HG02840 (cell line): ENCODE measurements around the gene RAB11B.
A peak's percentile ranks its signal among the peaks of the same experiment; 100 is the strongest.
"Not testable (repeated sequence)": the region's sequence is repeated elsewhere in the genome, so short reads cannot be mapped to it uniquely, and the experiment has no call there.

ENCODE experiments used
- ATAC-seq: cut with Tn5 transposase; IDR thresholded peaks from one replicate; pipeline ENCODE4 v1.9.1; 2021; ENCODE audit warnings: mild to moderate bottlenecking, moderate library complexity, moderate number of reproducible peaks; ENCODE audit not compliant: unreplicated experiment, low FRiP score

Gene RAB11B

GRCh38 chr19:8423817-8424223 lies 33.7 kb downstream of the RAB11B start:
- no peak for ATAC-seq

- ATAC-seq = not testable (repeated sequence)
Measured at GRCh38 chr19:8425331-8425730, 35.2 kb downstream of the RAB11B start.

- no peak for ATAC-seq
Measured at GRCh38 chr19:8426283-8426682, 36.1 kb downstream of the RAB11B start.

- ATAC-seq = no peak
Measured at GRCh38 chr19:8429044-8429443, 38.9 kb downstream of the RAB11B start.

GRCh38 chr19:8429826-8430225 lies 39.7 kb downstream of the RAB11B start:
- ATAC-seq = no peak

- ATAC-seq = no peak
Measured at GRCh38 chr19:8430650-8431049, 40.5 kb downstream of the RAB11B start.

GRCh38 chr19:8438236-8438635 lies 48.1 kb downstream of the RAB11B start:
- no peak for ATAC-seq

GRCh38 chr19:8441725-8442544 lies 51.8 kb downstream of the RAB11B start:
- no peak for ATAC-seq

- not testable (repeated sequence) for ATAC-seq
Measured at GRCh38 chr19:8444140-8444676, 54.0 kb downstream of the RAB11B start.

GRCh38 chr19:8444677-8445487 lies 54.7 kb downstream of the RAB11B start, which contains the start of gene HNRNPM:
TSS of gene HNRNPM (plus strand) at chr19:8444975. CDS start at chr19:8444999, 24 bp downstream.
- peak; percentile 89 for ATAC-seq

- ATAC-seq = peak; percentile 12
Measured at GRCh38 chr19:8445488-8446001, 55.4 kb downstream of the RAB11B start.

- no peak for ATAC-seq
Measured at GRCh38 chr19:8446061-8446709, 56.0 kb downstream of the RAB11B start.

GRCh38 chr19:8449830-8450229 lies 59.7 kb downstream of the RAB11B start:
- ATAC-seq = no peak

- ATAC-seq = no peak
Measured at GRCh38 chr19:8451377-8451776, 61.2 kb downstream of the RAB11B start.

GRCh38 chr19:8451885-8452284 lies 61.7 kb downstream of the RAB11B start:
- ATAC-seq = no peak

- ATAC-seq = no peak
Measured at GRCh38 chr19:8452446-8453123, 62.4 kb downstream of the RAB11B start.

- no peak for ATAC-seq
Measured at GRCh38 chr19:8453616-8454015, 63.5 kb downstream of the RAB11B start.
